K562 (cell line): ENCODE results near the gene TEDC1. TPM values are rescaled to one million over a fixed set of nuclear protein-coding genes. Genes with fewer than 3 reads are reported as not detected.

ENCODE experiments used
- ATAC-seq: fragments of 200-7000 bp; cut with Tn5 transposase; 3 replicates; pipeline ENCODE4 v1.9.1; 2020; ENCODE audit warnings: moderate library complexity
- BruUV-seq: library from RNA; stranded (reverse); fragments of 400-500 nt; replicated peaks from 2 replicates; lab custom pipeline; 2021; lab: Mats Ljungman, UMichigan
- CTCF ChIA-PET: fragments of 300-600 bp; formaldehyde crosslinking; extraction: SDS; loops from one replicate; lab custom pipeline; 2021; ENCODE audit warnings: low intra/inter-chr PET ratio; lab: Yijun Ruan, JAX
- POLR2A ChIA-PET: fragments of 300-600, 350-650 bp; sonication (Branson Sonifier 250); formaldehyde crosslinking; extraction: SDS; loops from one replicate; lab custom pipeline; 2021; ENCODE audit warnings: antibody characterized with exemption, inconsistent platforms; lab: Yijun Ruan, JAX
- DNase-seq, 4 experiments: peaks; one replicate each; pipeline versions ENCODE4 v3.0.0 to v3.0.0-alpha.2; 2011 to 2018; ENCODE audit warnings: low spot score in 3 of 4, mixed read lengths in 3 of 4; ENCODE audit errors: extremely low read depth in 1 of 4
- FAIRE-seq: peaks from 2 replicates; lab custom pipeline; 2011; peaks lifted over from hg19 to GRCh38; lab: Jason Lieb, UNC
- H2AFZ ChIP-seq: 2 replicates; pipeline ENCODE4 v1.6.0; 2011; ENCODE audit warnings: low read depth, low read length, control low read depth, inconsistent platforms
- H3K27ac ChIP-seq: fragments of 200-600 bp; 3 replicates; pipeline ENCODE4 v1.8.0; 2011; ENCODE audit warnings: low read depth, mild to moderate bottlenecking, control low read depth, inconsistent platforms, low read length, moderate library complexity, mixed read lengths; ENCODE audit errors: extremely low read depth
- H3K27me3 ChIP-seq, 2 experiments: fragments of 300-600 bp in 1 of 2; 2 replicates in 1 of 2; 3 replicates in 1 of 2; pipeline versions ENCODE4 v1.6.0 to v1.8.0; 2011; ENCODE audit warnings: inconsistent platforms in 2 of 2, low read length in 2 of 2, mild to moderate bottlenecking in 1 of 2, mixed read lengths in 1 of 2, moderate library complexity in 1 of 2; ENCODE audit not compliant: control insufficient read depth in 2 of 2, insufficient read depth in 2 of 2
- H3K36me3 ChIP-seq: fragments of 300-600 bp; 3 replicates; pipeline ENCODE4 v1.8.0; 2011; ENCODE audit warnings: mild to moderate bottlenecking, low read length, inconsistent platforms; ENCODE audit not compliant: control insufficient read depth, insufficient read depth
- H3K4me1 ChIP-seq, 2 experiments: fragments of 200-600 bp in 1 of 2; replicated peaks in 1 of 2; 2 replicates in 1 of 2; 3 replicates in 1 of 2; pipeline versions ENCODE4 v1.5.1 to v1.8.0; 2011; ENCODE audit warnings: inconsistent platforms in 2 of 2, low read length in 2 of 2, mild to moderate bottlenecking in 1 of 2, mixed read lengths in 1 of 2, moderate library complexity in 1 of 2; ENCODE audit not compliant: control insufficient read depth in 2 of 2, insufficient read depth in 2 of 2
- H3K4me2 ChIP-seq: 2 replicates; pipeline ENCODE4 v1.6.1; 2011; ENCODE audit warnings: low read length, control low read depth, inconsistent platforms, mixed read lengths; ENCODE audit not compliant: insufficient read depth
- H3K4me3 ChIP-seq: fragments of 200-600 bp; sonication (generic), shearing (Covaris generic); 2 replicates; pipeline ENCODE4 v1.5.1; 2016; ENCODE audit warnings: control low read depth, inconsistent platforms
- H3K79me2 ChIP-seq: fragments of 200-600 bp; 3 replicates; pipeline ENCODE4 v1.8.0; 2011; ENCODE audit warnings: low read length, inconsistent platforms; ENCODE audit not compliant: control insufficient read depth, insufficient read depth
- H3K9ac ChIP-seq, 2 experiments: 2 replicates each; pipeline versions ENCODE4 v1.6.0 to v1.6.1; 2011; ENCODE audit warnings: low read depth in 2 of 2, low read length in 2 of 2, control low read depth in 1 of 2, inconsistent platforms in 1 of 2, mild to moderate bottlenecking in 1 of 2, mixed read lengths in 1 of 2; ENCODE audit not compliant: insufficient read depth in 1 of 2
- H3K9me1 ChIP-seq: one replicate; pipeline ENCODE4 v1.6.0; 2011; ENCODE audit warnings: inconsistent platforms, mild to moderate bottlenecking, low read length, moderate library complexity; ENCODE audit not compliant: control insufficient read depth, insufficient read depth
- H3K9me3 ChIP-seq: replicated peaks from 2 replicates; pipeline ENCODE4 v1.5.1; 2011; ENCODE audit warnings: low read depth, low read length, inconsistent platforms; ENCODE audit not compliant: control insufficient read depth, insufficient read depth
- H4K20me1 ChIP-seq: replicated peaks from 2 replicates; pipeline ENCODE4 v1.6.1; 2011; ENCODE audit warnings: low read length, inconsistent platforms, mixed read lengths; ENCODE audit not compliant: control insufficient read depth, insufficient read depth
- NCOA1 ChIP-seq: fragments of 450-650 bp; IDR thresholded peaks from 2 replicates; pipeline ENCODE4 v1.6.1; 2016; ENCODE audit warnings: low read depth
- POLR2G ChIP-seq: fragments of 200-400 bp; formaldehyde crosslinking; IDR thresholded peaks from 2 replicates; pipeline ENCODE4 v1.6.1; 2017; ENCODE audit warnings: low read depth, mild to moderate bottlenecking, antibody characterized with exemption, low read length, moderate library complexity
- RBFOX2 ChIP-seq: fragments of 200-400 bp; formaldehyde crosslinking; IDR thresholded peaks from 2 replicates; pipeline ENCODE4 v1.6.1; 2017; ENCODE audit warnings: low read depth, mild to moderate bottlenecking, low read length, moderate library complexity
- SETDB1 ChIP-seq: IDR thresholded peaks from one replicate; pipeline ENCODE4 v1.6.1; 2012; ENCODE audit warnings: low read length, control low read depth, inconsistent platforms
- WGBS: fragments of 100-300 bp; shearing (Covaris generic); methylation state at CpG from one replicate; pipeline ENCODE4 v1.1.6; 2016; ENCODE audit warnings: low coverage, mixed read lengths; ENCODE audit not compliant: insufficient coverage; ENCODE audit errors: missing lambda C conversion rate; 5-methylcytosine and 5-hydroxymethylcytosine counted together
- in situ Hi-C: fragments of 300-500 bp; cut with MboI; formaldehyde crosslinking; loops from 4 replicates; pipeline ENCODE4 v1.15.0; 2018; ENCODE audit warnings: inconsistent platforms, mixed read lengths
- intact Hi-C: fragments of 100-400 bp; cut with micrococcal nuclease; formaldehyde crosslinking; loops from 2 replicates; pipeline ENCODE4 v1.14.2; 2022
- polyA plus RNA-seq, 8 experiments: library from polyadenylated mRNA; depleted of rRNA in 4 of 8; stranded (reverse) in 5 of 8; unstranded in 3 of 8; fragments of >200 nt; fragmentation: Nextera tagmentation in 2 of 8; fragmentation: Illumina TruSeq in 1 of 8; extraction: Ambion mirVana in 2 of 8; extraction: Trizol in 1 of 8; gene quantifications; 2 replicates each; pipeline versions ENCODE4 v1.2.1 to v1.2.3, GENCODE V29; 2011 to 2014; ENCODE audit warnings: inconsistent platforms in 1 of 8, missing spikeins in 1 of 8
- total RNA-seq, 7 experiments: library from RNA; depleted of rRNA in 6 of 7; stranded (reverse); fragments of >200 nt in 6 of 7; fragmentation: Illumina TruSeq in 2 of 7; extraction: Trizol in 2 of 7; gene quantifications; 2 replicates each; pipeline versions ENCODE4 v1.2.1 to v1.2.3, GENCODE V29; 2011 to 2021; ENCODE audit warnings: low replicate concordance in 1 of 7

Gene TEDC1
- total and polyA plus RNA-seq, 9 of the 15 experiments (the other 6 are each of a cell fraction or from before 2014, with no cell fraction given): 0.21 to 28.3 (median 5.9) TPM

DNA sequence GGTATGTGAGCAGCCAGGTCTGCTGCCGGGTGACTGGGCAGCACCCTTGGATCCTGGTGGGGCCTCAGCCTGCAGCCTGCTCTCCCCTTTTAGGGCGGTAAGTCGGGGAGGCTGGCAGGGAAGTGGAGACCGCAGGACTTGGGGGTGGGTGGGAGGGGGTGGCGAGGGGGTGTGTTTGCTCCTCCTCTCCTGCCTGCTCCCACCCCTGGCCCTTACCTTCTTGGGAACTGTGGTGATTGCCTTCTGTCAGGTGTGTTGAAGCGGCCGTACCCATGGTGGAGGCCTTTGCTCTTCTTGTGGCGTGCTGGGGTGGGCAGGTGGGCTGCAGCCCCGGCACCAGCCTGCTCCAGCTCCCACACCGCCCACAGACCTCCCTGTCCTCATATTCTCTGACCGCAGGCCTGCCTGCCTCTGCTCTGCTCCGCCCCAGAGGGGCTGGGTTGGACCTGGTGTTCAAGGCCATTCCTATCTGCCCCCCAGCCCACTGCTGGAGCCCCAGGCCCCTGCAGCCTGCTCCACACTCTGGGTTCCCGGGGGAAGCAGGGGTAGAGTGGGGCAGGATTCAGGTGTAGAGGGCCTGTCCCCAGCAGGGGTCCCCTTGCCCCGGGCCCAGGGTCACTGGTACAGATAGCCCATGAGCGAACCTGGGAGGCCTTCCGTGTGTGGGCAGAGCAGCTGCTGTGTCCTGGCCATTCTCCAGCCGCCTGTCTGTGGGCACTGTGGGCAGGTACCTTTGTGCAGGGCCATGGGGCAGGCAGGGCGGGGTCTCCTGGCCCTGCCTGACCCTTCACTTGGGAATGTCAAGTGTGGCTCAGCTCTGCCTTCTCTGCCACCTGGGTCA lies 5.2 kb downstream of the TEDC1 start:
- Histone ChIP-seq H3K4me2 (no peak overlapping the region), H4K20me1 (peaks cover 6% of the 10 kb centered on the region)
- FAIRE-seq: no peak
- intact Hi-C loops: no loop called here
- TF ChIP-seq POLR2G (peak; percentile 36; the same call in 1 of the 2 replicates), SETDB1 (no peak)
- TF ChIP-seq, all 486 proteins: peak for 1
- BruUV-seq: no TSS peak
- H3K4me3 ChIP-seq: no peak overlapping the region
- ATAC-seq: no peak
- H3K27ac ChIP-seq: no peak overlapping the region
- peaks cover 5% of the 10 kb centered on the region; the same call in 2 of the 3 replicates for H3K79me2 ChIP-seq
- in situ Hi-C loops: no loop called here
- no peaks in the 10 kb centered on the region for H3K9me1 ChIP-seq
- POLR2A ChIA-PET: no interaction called here
- H3K36me3 ChIP-seq: peaks cover 2% of the 10 kb centered on the region; the same call in 1 of the 3 replicates
- CTCF ChIA-PET: no interaction called here
- peaks cover 0 to 79% of the 10 kb centered on the region in 2 experiments; a peak in 3 of 5 replicates for H3K4me1 ChIP-seq
- H3K9me3 ChIP-seq: no peaks in the 10 kb centered on the region
- H2AFZ ChIP-seq: no peak overlapping the region
- no peak overlapping the region for H3K9ac ChIP-seq
- no peaks in the 10 kb centered on the region for H3K27me3 ChIP-seq
- DNase-seq: no peak
- WGBS: 95% methylated on average over 5 of the region's 18 CpGs

DNA sequence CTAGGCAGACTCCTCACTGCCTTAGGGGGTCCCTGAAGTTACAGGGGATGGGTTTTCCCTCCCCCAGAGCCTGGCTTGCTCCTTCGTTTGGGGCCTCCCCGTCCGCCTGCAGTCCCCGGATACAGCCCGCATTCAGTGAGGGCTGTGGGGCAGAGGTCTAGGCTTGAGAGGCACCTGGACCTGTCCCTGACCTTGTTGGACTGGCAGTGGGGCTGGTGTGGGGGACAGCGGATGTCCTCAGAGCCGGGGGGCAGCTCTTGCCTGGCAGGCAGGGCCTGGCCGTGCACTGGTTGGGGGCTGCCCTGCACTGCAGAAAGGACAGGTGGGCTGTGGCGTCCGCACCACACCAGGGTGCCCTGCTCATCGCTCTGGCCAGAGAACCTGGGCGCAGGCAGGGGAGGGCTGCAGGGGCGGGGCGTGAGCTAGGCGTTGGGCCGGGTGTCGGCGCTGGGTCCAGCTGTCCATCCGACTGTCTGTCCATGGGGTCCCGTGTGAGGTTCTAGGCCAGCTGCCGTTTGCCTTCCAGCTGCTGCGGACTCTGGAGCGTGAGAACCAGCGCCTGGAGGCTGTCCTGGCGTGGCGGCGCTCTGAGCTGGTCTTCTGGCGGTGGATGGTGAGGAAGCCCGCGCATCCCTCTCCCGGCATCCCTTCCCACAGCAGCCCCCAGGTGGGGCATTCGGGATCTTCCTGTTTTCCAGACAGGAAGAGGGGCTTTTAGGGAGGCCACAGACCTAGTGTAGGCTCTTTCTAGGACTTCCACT lies 6.0 kb downstream of the TEDC1 start:
- Histone ChIP-seq H3K79me2 (peaks cover 2% of the 10 kb centered on the region; the same call in 2 of the 3 replicates), H3K4me3 (no peak overlapping the region), H3K9me1 (no peaks in the 10 kb centered on the region), H3K27ac (no peak overlapping the region), H3K4me1 (peaks cover 0 to 73% of the 10 kb centered on the region in 2 experiments; a peak in 3 of 5 replicates), H3K36me3 (peaks cover 2% of the 10 kb centered on the region; the same call in 1 of the 3 replicates), H2AFZ (no peak overlapping the region), H3K4me2 (no peak overlapping the region), H3K9me3 (no peaks in the 10 kb centered on the region), H4K20me1 (peaks cover 3% of the 10 kb centered on the region), H3K9ac (no peak overlapping the region; a peak in 1 of 4 replicates), H3K27me3 (no peaks in the 10 kb centered on the region)
- TF ChIP-seq POLR2G: 0 out of 2 replicates have a peak, but pooled peaks have one; percentile 16
- TF ChIP-seq NCOA1: no peak
- peak; percentile 22 for TF ChIP-seq RBFOX2
- intact Hi-C loops: no loop called here
- in situ Hi-C loops: no loop called here
- no peak for ATAC-seq
- ChIA-PET POLR2A (no interaction called here), CTCF (no interaction called here)
- FAIRE-seq: no peak
- no peak for DNase-seq
- 77% methylated on average over 13 of the region's 32 CpGs for WGBS
- BruUV-seq: no TSS peak
